Dermis blood vessel endothelial cell (primary cell): ENCODE results near the gene HYAL2. TPM values are rescaled to one million over a fixed set of nuclear protein-coding genes. Genes with fewer than 3 reads are reported as not detected.

Source experiments
- DNase-seq: peaks from one replicate; pipeline ENCODE4 v3.0.0; 2010
- total RNA-seq: library from RNA; depleted of rRNA; stranded (reverse); fragments of >200 nt; gene quantifications from 2 replicates; pipeline ENCODE4 v1.2.3, GENCODE V29; 2014

Gene HYAL2
- total RNA-seq, 1 donor from 2014 or later = 601 TPM

DNA sequence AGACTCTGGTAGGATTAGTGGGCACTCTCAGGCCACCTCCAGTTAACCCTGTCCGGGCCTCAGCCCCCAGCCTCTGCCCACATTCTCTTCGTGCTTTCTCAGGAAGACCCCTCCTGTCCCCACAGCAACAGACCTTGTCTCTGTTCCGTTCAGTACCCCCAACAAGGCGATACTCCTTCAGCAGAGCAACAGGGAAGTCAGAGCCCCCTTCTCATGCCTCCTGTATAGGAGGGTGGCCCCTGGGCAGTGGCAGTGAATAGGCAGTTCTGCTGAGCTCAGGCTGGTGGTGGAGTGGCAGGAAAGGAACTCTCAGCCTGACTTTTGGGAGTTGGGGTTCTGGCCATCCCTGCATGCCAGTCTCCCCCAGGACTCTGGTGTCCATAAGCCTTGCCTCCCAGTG is 53.1 kb downstream of the HYAL2 start:
- DNase-seq = no peak

DNA sequence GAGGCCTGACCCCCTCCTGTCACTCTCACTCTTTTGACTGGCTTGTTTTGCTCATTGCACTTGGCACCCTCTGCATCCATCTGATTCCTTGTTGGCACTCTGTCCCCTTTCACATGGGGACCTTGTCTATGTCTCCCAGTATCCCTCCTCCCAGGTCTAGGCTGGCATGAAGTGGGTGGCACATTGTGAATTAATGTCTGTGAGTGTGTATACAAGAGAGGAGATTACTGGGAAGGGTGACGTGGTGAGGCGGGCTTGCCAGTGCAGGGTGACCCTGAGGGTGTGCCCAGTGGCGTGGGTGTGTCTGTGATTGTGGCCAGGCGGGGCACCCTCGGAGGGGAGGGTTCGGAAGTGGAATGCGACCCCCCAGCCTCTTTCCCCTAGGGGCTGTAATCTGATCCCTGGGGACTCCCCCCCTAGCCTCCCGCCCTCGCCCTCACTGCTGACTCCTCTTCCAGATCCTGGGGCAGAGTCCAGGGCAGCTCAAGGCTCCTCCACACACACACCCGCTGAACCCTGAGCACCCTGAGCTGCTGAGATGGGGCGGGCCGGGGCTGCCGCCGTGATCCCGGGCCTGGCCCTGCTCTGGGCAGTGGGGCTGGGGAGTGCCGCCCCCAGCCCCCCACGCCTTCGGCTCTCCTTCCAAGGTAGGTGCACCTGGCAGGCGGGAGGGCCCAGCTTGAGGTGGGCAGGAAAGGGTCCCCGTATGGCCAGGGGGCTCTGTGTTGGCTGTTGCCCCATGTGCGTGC is 53.7 kb downstream of the HYAL2 start, which contains the start of gene SEMA3B:
Gene SEMA3B, plus strand, starts transcription at position 445 of the 749 bp plus-strand sequence. Its CDS starts 94 bp downstream, at position 539.
- no peak for DNase-seq

GRCh38 chr3:50268276-50268675 is 54.3 kb downstream of the HYAL2 start:
- DNase-seq = no peak

Other genes with a start within 250 kb of the HYAL2 start
- 201 and 249 TPM in 2 replicates for gene RBM5, start 233.8 kb downstream of the HYAL2 start, total RNA-seq
- gene SEMA3F, start 167.4 kb downstream of the HYAL2 start, total RNA-seq = 44.6 and 79.4 TPM in 2 replicates
- gene GNAT1, start 131.1 kb downstream of the HYAL2 start, total RNA-seq = not detected in 2 replicates
- gene SLC38A3, start 117.5 kb downstream of the HYAL2 start, total RNA-seq = not detected in 2 replicates
- 624 and 776 TPM in 2 replicates for gene GNAI2, start 86.5 kb downstream of the HYAL2 start, total RNA-seq
- gene SEMA3B, start 53.6 kb downstream of the HYAL2 start, total RNA-seq = 0.51 and 1.4 TPM in 2 replicates
- gene LSMEM2, start 43.7 kb downstream of the HYAL2 start, total RNA-seq = not detected in 2 replicates
- 92.2 and 113 TPM in 2 replicates for gene IFRD2, start 30.3 kb downstream of the HYAL2 start, total RNA-seq
- gene HYAL3, start 23.3 kb downstream of the HYAL2 start, total RNA-seq = 24.0 and 28.1 TPM in 2 replicates
- 4.9 and 7.3 TPM in 2 replicates for gene NAA80, start 23.3 kb downstream of the HYAL2 start, total RNA-seq
- gene HYAL1, start 19.2 kb downstream of the HYAL2 start, total RNA-seq = 11.4 and 30.6 TPM in 2 replicates
- 19.7 and 20.8 TPM in 2 replicates for gene TUSC2, start 5.5 kb upstream of the HYAL2 start, total RNA-seq
- gene RASSF1, start 18.1 kb upstream of the HYAL2 start, total RNA-seq = 21.7 and 28.8 TPM in 2 replicates
- 0.05 TPM in 1 of 2 replicates, not detected in the other for gene ZMYND10, start 23.0 kb upstream of the HYAL2 start, total RNA-seq
- gene NPRL2, start 28.0 kb upstream of the HYAL2 start, total RNA-seq = 14.0 and 16.8 TPM in 2 replicates
- gene CYB561D2, start 28.1 kb upstream of the HYAL2 start, total RNA-seq = 26.2 and 30.0 TPM in 2 replicates
- gene TMEM115, start 36.8 kb upstream of the HYAL2 start, total RNA-seq = 60.3 and 61.6 TPM in 2 replicates
- gene CACNA2D2, start 180.9 kb upstream of the HYAL2 start, total RNA-seq = not detected in 2 replicates
- 2.7 and 3.6 TPM in 2 replicates for gene C3orf18, start 245.0 kb upstream of the HYAL2 start, total RNA-seq
- gene HEMK1, start 246.8 kb upstream of the HYAL2 start, total RNA-seq = 8.1 and 13.3 TPM in 2 replicates